Measurements from ENCODE around the gene PFKL.
"Not testable (repeated sequence)": the region's sequence is repeated elsewhere in the genome, so short reads cannot be mapped to it uniquely, and the experiment has no call there.

Gene PFKL

GRCh38 chr21:44349416-44349846 is 49.6 kb downstream of the PFKL start:
- DNase-seq, result no peak

- no peak for DNase-seq
Measured at GRCh38 chr21:44349847-44350772, 50.3 kb downstream of the PFKL start.

- DNase-seq, result no peak
Measured at GRCh38 chr21:44350773-44351481, 51.1 kb downstream of the PFKL start.

GRCh38 chr21:44351535-44352252 is 51.8 kb downstream of the PFKL start:
- no peak for DNase-seq

GRCh38 chr21:44352253-44352860 is 52.5 kb downstream of the PFKL start:
- DNase-seq, result no peak

GRCh38 chr21:44353191-44353970 is 53.5 kb downstream of the PFKL start, which contains the start of gene TRPM2:
TSS of gene TRPM2 (plus strand) at chr21:44353621. CDS start at chr21:44353701, 80 bp downstream.
- DNase-seq, result peak; percentile 68

- peak; percentile 51 for DNase-seq
Measured at GRCh38 chr21:44354001-44354405, 54.1 kb downstream of the PFKL start.

GRCh38 chr21:44354775-44355771 is 55.2 kb downstream of the PFKL start:
- no peak for DNase-seq

- no peak for DNase-seq
Measured at GRCh38 chr21:44356160-44356559, 56.3 kb downstream of the PFKL start.

GRCh38 chr21:44356636-44357035 is 56.8 kb downstream of the PFKL start:
- no peak for DNase-seq

GRCh38 chr21:44357064-44357837 is 57.4 kb downstream of the PFKL start:
- no peak for DNase-seq

GRCh38 chr21:44359396-44359795 is 59.5 kb downstream of the PFKL start:
- no peak for DNase-seq

GRCh38 chr21:44360159-44360558 is 60.3 kb downstream of the PFKL start:
- DNase-seq, result peak; percentile 66

- DNase-seq, result not testable (repeated sequence)
Measured at GRCh38 chr21:44361903-44362302, 62.0 kb downstream of the PFKL start.

GRCh38 chr21:44363278-44363677 is 63.4 kb downstream of the PFKL start:
- DNase-seq, result no peak

GRCh38 chr21:44364151-44365053 is 64.5 kb downstream of the PFKL start:
- no peak for DNase-seq

- DNase-seq, result no peak
Measured at GRCh38 chr21:44365251-44365966, 65.6 kb downstream of the PFKL start.

Measured in hematopoietic multipotent progenitor cell treated with erythropoietin and hydrocortisone succinate and interleukin-3 and kit ligand, for 6 days (in vitro differentiated cells).